WERI-Rb-1 (cell line): ENCODE results near the gene COX11.

Experiments
- DNase-seq: peaks from one replicate; pipeline ENCODE4 v3.0.0-alpha.2; 2020
- H3K27ac ChIP-seq: fragments of 250-450 bp; sonication (Bioruptor Pico); 2 replicates; pipeline ENCODE4 v1.5.1; 2020; ENCODE audit warnings: mild to moderate bottlenecking, moderate library complexity
- H3K27me3 ChIP-seq: fragments of 250-450 bp; sonication (Bioruptor Pico); 2 replicates; pipeline ENCODE4 v1.5.1; 2021; ENCODE audit warnings: mild to moderate bottlenecking, low read depth, moderate library complexity; ENCODE audit not compliant: insufficient read depth, severe bottlenecking
- H3K36me3 ChIP-seq: fragments of 250-450 bp; sonication (Bioruptor Pico); 2 replicates; pipeline ENCODE4 v1.5.1; 2020; ENCODE audit warnings: mild to moderate bottlenecking, moderate library complexity
- H3K4me3 ChIP-seq: 2 replicates; pipeline ENCODE4 v1.5.1; 2011; ENCODE audit warnings: low read depth, mild to moderate bottlenecking, control low read depth, low read length
- H3K9me3 ChIP-seq: fragments of 250-450 bp; sonication (Bioruptor Pico); 2 replicates; pipeline ENCODE4 v1.5.1; 2021; ENCODE audit warnings: mild to moderate bottlenecking, moderate library complexity; ENCODE audit not compliant: severe bottlenecking
- TF ChIP-seq, protein P1 (sequence below): IDR thresholded peaks from 2 replicates; pipeline ENCODE4 v1.5.1; 2011; ENCODE audit warnings: low read depth, mild to moderate bottlenecking, control low read depth, inconsistent platforms, low read length

Gene COX11

GRCh38 chr17:54956791-54957190, 11.7 kb downstream of the COX11 start:
- H3K36me3 ChIP-seq, result peaks cover 54% of the 10 kb centered on the region
- TF ChIP-seq, protein P1, sequence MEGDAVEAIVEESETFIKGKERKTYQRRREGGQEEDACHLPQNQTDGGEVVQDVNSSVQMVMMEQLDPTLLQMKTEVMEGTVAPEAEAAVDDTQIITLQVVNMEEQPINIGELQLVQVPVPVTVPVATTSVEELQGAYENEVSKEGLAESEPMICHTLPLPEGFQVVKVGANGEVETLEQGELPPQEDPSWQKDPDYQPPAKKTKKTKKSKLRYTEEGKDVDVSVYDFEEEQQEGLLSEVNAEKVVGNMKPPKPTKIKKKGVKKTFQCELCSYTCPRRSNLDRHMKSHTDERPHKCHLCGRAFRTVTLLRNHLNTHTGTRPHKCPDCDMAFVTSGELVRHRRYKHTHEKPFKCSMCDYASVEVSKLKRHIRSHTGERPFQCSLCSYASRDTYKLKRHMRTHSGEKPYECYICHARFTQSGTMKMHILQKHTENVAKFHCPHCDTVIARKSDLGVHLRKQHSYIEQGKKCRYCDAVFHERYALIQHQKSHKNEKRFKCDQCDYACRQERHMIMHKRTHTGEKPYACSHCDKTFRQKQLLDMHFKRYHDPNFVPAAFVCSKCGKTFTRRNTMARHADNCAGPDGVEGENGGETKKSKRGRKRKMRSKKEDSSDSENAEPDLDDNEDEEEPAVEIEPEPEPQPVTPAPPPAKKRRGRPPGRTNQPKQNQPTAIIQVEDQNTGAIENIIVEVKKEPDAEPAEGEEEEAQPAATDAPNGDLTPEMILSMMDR, result no peak
- H3K27ac ChIP-seq, result no peak overlapping the region

GRCh38 chr17:54951286-54951685, 17.2 kb downstream of the COX11 start:
- Histone ChIP-seq H3K27me3 (no peaks in the 10 kb centered on the region), H3K36me3 (peaks cover 18% of the 10 kb centered on the region), H3K4me3 (no peak overlapping the region), H3K9me3 (no peaks in the 10 kb centered on the region), H3K27ac (no peak overlapping the region)
- no peak for DNase-seq
- TF ChIP-seq, protein P1, result no peak

More at GRCh38 chr17:54956791-54957190, 11.7 kb downstream of the COX11 start:
- Histone ChIP-seq H3K27me3 (no peaks in the 10 kb centered on the region), H3K4me3 (no peak overlapping the region), H3K9me3 (no peaks in the 10 kb centered on the region)
- peak; percentile 16 for DNase-seq

DNA sequence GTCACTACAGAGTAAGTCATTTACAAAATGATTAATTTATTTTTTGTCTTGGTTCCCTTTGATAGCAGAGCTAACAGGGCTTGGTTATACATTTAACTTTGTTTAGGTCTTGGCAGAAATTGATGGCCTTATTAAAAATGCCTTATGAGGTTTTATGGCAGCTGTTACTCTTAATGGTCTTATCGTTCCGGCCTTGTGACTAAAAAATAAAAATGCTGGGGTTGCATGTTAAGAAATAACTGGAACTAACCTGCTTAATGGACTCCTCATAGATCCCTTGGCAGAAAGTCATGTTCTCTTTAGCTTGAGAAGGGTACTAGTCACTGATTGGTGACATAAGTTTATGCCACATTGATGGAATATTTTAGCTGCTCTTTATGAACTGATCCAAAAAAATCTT, 18.3 kb downstream of the COX11 start:
- TF ChIP-seq, protein P1, result no peak
- DNase-seq, result no peak
- no peak overlapping the region for H3K4me3 ChIP-seq
- H3K27ac ChIP-seq, result no peak overlapping the region
- H3K36me3 ChIP-seq, result peaks cover 11% of the 10 kb centered on the region
- H3K27me3 ChIP-seq, result no peaks in the 10 kb centered on the region
- H3K9me3 ChIP-seq, result no peaks in the 10 kb centered on the region

DNA sequence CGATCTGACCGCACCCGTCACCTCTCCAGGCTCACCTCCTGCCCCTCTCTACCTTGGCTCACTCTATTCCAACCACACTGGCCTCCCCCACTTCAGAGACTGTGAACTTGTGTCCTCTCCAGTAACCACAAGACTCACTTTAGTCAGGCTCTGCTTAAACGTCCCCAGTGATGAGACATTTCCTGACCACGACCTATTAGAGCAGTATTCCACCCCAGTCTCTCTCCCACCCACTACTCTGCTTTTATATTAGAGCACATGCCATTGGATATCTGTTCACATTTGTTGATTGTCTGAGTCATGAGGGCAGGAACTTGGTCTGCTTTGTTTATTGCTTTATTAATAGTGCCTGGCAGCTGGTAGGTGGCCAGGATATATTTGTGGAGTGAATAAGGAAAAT, 20.1 kb downstream of the COX11 start:
- Histone ChIP-seq H3K27me3 (no peaks in the 10 kb centered on the region), H3K9me3 (no peaks in the 10 kb centered on the region), H3K4me3 (no peak overlapping the region), H3K36me3 (peaks cover 9% of the 10 kb centered on the region), H3K27ac (no peak overlapping the region)
- no peak for DNase-seq
- TF ChIP-seq, protein P1, result no peak

DNA sequence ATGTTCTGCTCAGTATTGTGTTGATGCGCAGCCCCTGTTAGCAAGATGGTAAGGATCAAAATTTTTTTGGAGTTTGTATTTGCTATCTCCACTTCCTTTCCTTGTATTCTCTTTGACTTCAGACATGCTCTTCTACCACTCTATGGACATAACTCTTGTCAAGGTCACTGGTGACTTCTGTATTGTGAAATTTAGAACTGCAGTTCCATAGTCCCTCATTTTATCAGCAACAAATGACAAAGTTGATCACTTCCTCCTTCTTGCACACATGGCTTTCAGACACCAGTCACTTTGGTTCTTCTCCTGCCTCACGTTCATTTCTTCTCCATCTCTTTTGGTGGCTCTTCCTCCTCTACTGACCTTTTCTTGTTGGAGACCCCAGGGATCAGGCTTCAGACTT, 21.1 kb downstream of the COX11 start:
- Histone ChIP-seq H3K9me3 (no peaks in the 10 kb centered on the region), H3K27ac (no peak overlapping the region), H3K27me3 (no peaks in the 10 kb centered on the region), H3K36me3 (peaks cover 5% of the 10 kb centered on the region), H3K4me3 (no peak overlapping the region)
- no peak for DNase-seq
- TF ChIP-seq, protein P1, result no peak

DNA sequence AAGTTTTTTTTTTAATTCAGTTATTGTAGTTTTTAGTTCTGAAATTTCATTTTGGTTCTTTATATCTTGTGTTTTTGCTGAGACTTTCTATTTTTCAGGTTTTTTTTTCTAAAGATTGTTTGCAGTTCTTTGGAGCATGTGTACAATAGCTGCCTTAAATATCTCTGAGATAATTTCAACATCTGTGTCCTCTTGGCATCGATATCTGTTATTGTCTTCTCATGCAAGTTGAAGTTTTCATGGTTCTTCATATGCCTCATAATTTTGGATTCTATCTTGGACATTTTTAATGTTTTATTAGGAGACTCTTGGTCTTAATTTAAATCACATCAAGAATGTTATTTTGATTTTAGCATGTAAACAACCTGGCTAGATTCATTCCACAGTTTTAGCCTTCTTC, 22.8 kb downstream of the COX11 start:
- Histone ChIP-seq H3K27me3 (no peaks in the 10 kb centered on the region), H3K36me3 (peaks cover 5% of the 10 kb centered on the region)
- TF ChIP-seq, protein P1, result no peak

More for the DNA sequence above, 22.8 kb downstream of the COX11 start:
- Histone ChIP-seq H3K9me3 (no peaks in the 10 kb centered on the region), H3K27ac (no peak overlapping the region), H3K4me3 (no peak overlapping the region)
- DNase-seq, result no peak
